Mucosa of stomach (tissue), 1 donor: ENCODE results near the gene DEK.
"Not testable (repeated sequence)": the region's sequence is repeated elsewhere in the genome, so short reads cannot be mapped to it uniquely, and the experiment has no call there.

Source experiments
- H3K27me3 ChIP-seq: one replicate; pipeline ENCODE4 v1.7.0; 2013; ENCODE audit warnings: mild to moderate bottlenecking, low read length; ENCODE audit not compliant: control insufficient read depth, insufficient read depth
- H3K36me3 ChIP-seq: one replicate; pipeline ENCODE4 v1.7.0; 2013; ENCODE audit warnings: low read length; ENCODE audit not compliant: control insufficient read depth, insufficient read depth
- H3K4me1 ChIP-seq: one replicate; pipeline ENCODE4 v1.7.0; 2013; ENCODE audit warnings: mild to moderate bottlenecking, low read length; ENCODE audit not compliant: control insufficient read depth, insufficient read depth
- H3K4me3 ChIP-seq: one replicate; pipeline ENCODE4 v1.7.0; 2013; ENCODE audit warnings: low read length
- H3K9ac ChIP-seq: one replicate; pipeline ENCODE4 v1.7.0; 2013; ENCODE audit warnings: mild to moderate bottlenecking, low read length, moderate library complexity
- H3K9me3 ChIP-seq: one replicate; pipeline ENCODE4 v1.7.0; 2013; ENCODE audit warnings: mild to moderate bottlenecking, low read length, moderate library complexity; ENCODE audit not compliant: control insufficient read depth
- donor health status: Pancreatic carcinoma.

Gene DEK

GRCh38 chr6:18209539-18210197, 54.7 kb downstream of the DEK start:
- H3K27me3 ChIP-seq, result no peaks in the 10 kb centered on the region
- H3K36me3 ChIP-seq, result no peaks in the 10 kb centered on the region
- H3K9me3 ChIP-seq, result no peaks in the 10 kb centered on the region
- no peak overlapping the region for H3K4me3 ChIP-seq
- H3K9ac ChIP-seq, result no peak overlapping the region
- no peaks in the 10 kb centered on the region for H3K4me1 ChIP-seq

GRCh38 chr6:18208778-18209177, 55.6 kb downstream of the DEK start:
- not testable (repeated sequence) for H3K36me3 ChIP-seq, H3K27me3 ChIP-seq, H3K4me3 ChIP-seq, H3K4me1 ChIP-seq, H3K9me3 ChIP-seq, H3K9ac ChIP-seq

GRCh38 chr6:18207949-18208348, 56.4 kb downstream of the DEK start:
- Histone ChIP-seq H3K9ac (no peak overlapping the region), H3K36me3 (no peaks in the 10 kb centered on the region), H3K27me3 (no peaks in the 10 kb centered on the region), H3K9me3 (no peaks in the 10 kb centered on the region), H3K4me1 (no peaks in the 10 kb centered on the region), H3K4me3 (no peak overlapping the region)

GRCh38 chr6:18207438-18207837, 56.9 kb downstream of the DEK start:
- Histone ChIP-seq H3K9ac (no peak overlapping the region), H3K9me3 (no peaks in the 10 kb centered on the region), H3K4me1 (no peaks in the 10 kb centered on the region), H3K36me3 (no peaks in the 10 kb centered on the region), H3K4me3 (no peak overlapping the region), H3K27me3 (no peaks in the 10 kb centered on the region)

GRCh38 chr6:18206591-18206990, 57.7 kb downstream of the DEK start:
- H3K9me3 ChIP-seq, result no peaks in the 10 kb centered on the region
- no peaks in the 10 kb centered on the region for H3K36me3 ChIP-seq
- no peaks in the 10 kb centered on the region for H3K27me3 ChIP-seq
- no peak overlapping the region for H3K4me3 ChIP-seq
- H3K4me1 ChIP-seq, result no peaks in the 10 kb centered on the region
- no peak overlapping the region for H3K9ac ChIP-seq

- Histone ChIP-seq H3K9ac (no peak overlapping the region), H3K36me3 (no peaks in the 10 kb centered on the region), H3K4me3 (no peak overlapping the region), H3K4me1 (no peaks in the 10 kb centered on the region), H3K9me3 (no peaks in the 10 kb centered on the region), H3K27me3 (no peaks in the 10 kb centered on the region)
Measured at GRCh38 chr6:18204691-18205090, 59.6 kb downstream of the DEK start.

GRCh38 chr6:18203786-18204185, 60.5 kb downstream of the DEK start:
- H3K9me3 ChIP-seq, result no peaks in the 10 kb centered on the region
- no peak overlapping the region for H3K4me3 ChIP-seq
- H3K27me3 ChIP-seq, result no peaks in the 10 kb centered on the region
- no peaks in the 10 kb centered on the region for H3K36me3 ChIP-seq
- no peak overlapping the region for H3K9ac ChIP-seq
- no peaks in the 10 kb centered on the region for H3K4me1 ChIP-seq

GRCh38 chr6:18192026-18192425, 72.3 kb downstream of the DEK start:
- no peak overlapping the region for H3K9ac ChIP-seq
- H3K9me3 ChIP-seq, result no peaks in the 10 kb centered on the region
- no peaks in the 10 kb centered on the region for H3K4me1 ChIP-seq
- no peaks in the 10 kb centered on the region for H3K27me3 ChIP-seq
- H3K4me3 ChIP-seq, result no peak overlapping the region
- H3K36me3 ChIP-seq, result peaks cover 4% of the 10 kb centered on the region

- Histone ChIP-seq H3K4me3 (no peak overlapping the region), H3K36me3 (peaks cover 4% of the 10 kb centered on the region), H3K9me3 (no peaks in the 10 kb centered on the region), H3K27me3 (no peaks in the 10 kb centered on the region), H3K9ac (no peak overlapping the region), H3K4me1 (no peaks in the 10 kb centered on the region)
Measured at GRCh38 chr6:18189196-18189595, 75.1 kb downstream of the DEK start.

- Histone ChIP-seq H3K9ac (no peak overlapping the region), H3K27me3 (no peaks in the 10 kb centered on the region), H3K9me3 (no peaks in the 10 kb centered on the region), H3K4me3 (no peak overlapping the region), H3K4me1 (no peaks in the 10 kb centered on the region), H3K36me3 (peaks cover 4% of the 10 kb centered on the region)
Measured at GRCh38 chr6:18187701-18188100, 76.6 kb downstream of the DEK start.

GRCh38 chr6:18186540-18187250, 77.6 kb downstream of the DEK start:
- Histone ChIP-seq H3K27me3 (no peaks in the 10 kb centered on the region), H3K9ac (no peak overlapping the region), H3K36me3 (peaks cover 4% of the 10 kb centered on the region), H3K4me1 (no peaks in the 10 kb centered on the region), H3K4me3 (no peak overlapping the region), H3K9me3 (no peaks in the 10 kb centered on the region)

- no peak overlapping the region for H3K9ac ChIP-seq
Measured at GRCh38 chr6:18186033-18186432, 78.3 kb downstream of the DEK start.

More at GRCh38 chr6:18186033-18186432, 78.3 kb downstream of the DEK start:
- Histone ChIP-seq H3K36me3 (peaks cover 4% of the 10 kb centered on the region), H3K4me1 (no peaks in the 10 kb centered on the region), H3K4me3 (no peak overlapping the region), H3K9me3 (no peaks in the 10 kb centered on the region), H3K27me3 (no peaks in the 10 kb centered on the region)
